ENCODE results near the gene RPA1.

DNA sequence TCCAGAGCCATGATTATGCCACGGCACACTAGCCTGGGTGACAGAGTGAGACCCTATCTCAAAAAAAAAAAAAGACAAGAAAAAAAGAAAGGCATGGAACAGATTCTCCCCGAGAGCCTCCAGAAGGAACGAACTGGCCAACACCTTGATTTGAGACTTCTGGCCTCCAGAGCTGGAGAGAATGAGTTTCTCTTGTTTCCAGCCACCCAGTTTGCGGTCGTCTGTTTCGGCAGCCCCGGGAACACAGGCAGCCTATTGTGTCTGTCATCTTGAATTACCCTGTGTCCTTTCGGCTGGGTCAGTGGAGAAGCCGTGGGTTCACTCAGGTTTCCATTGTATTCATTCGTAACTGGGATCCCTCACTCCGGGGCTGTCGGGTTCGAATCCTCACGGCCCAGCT, 83.9 kb downstream of the RPA1 start:
- TF ChIP-seq JUND (IDR thresholded peaks at IDR 0.05) (no peak), SP1 (IDR thresholded peaks at IDR 0.05) (no peak), RXRA (IDR thresholded peaks at IDR 0.05) (no peak), GABPA (IDR thresholded peaks at IDR 0.05 in 1 of 2, conservative IDR thresholded peaks at IDR 0.05 in 1 of 2) (no peak), RAD21 (IDR thresholded peaks at IDR 0.05) (no peak), EGR1 (IDR thresholded peaks at IDR 0.05; ENCODE audit: low read depth in 2 of 2) (no peak), TAF1 (conservative IDR thresholded peaks at IDR 0.05) (no peak)
- TF ChIP-seq, protein P1, sequence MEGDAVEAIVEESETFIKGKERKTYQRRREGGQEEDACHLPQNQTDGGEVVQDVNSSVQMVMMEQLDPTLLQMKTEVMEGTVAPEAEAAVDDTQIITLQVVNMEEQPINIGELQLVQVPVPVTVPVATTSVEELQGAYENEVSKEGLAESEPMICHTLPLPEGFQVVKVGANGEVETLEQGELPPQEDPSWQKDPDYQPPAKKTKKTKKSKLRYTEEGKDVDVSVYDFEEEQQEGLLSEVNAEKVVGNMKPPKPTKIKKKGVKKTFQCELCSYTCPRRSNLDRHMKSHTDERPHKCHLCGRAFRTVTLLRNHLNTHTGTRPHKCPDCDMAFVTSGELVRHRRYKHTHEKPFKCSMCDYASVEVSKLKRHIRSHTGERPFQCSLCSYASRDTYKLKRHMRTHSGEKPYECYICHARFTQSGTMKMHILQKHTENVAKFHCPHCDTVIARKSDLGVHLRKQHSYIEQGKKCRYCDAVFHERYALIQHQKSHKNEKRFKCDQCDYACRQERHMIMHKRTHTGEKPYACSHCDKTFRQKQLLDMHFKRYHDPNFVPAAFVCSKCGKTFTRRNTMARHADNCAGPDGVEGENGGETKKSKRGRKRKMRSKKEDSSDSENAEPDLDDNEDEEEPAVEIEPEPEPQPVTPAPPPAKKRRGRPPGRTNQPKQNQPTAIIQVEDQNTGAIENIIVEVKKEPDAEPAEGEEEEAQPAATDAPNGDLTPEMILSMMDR (IDR thresholded peaks at IDR 0.05; ENCODE audit: low read depth, low read length, missing input control), result no peak
- TF ChIP-seq, protein P2, sequence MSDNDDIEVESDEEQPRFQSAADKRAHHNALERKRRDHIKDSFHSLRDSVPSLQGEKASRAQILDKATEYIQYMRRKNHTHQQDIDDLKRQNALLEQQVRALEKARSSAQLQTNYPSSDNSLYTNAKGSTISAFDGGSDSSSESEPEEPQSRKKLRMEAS (IDR thresholded peaks at IDR 0.05), result no peak
- TF ChIP-seq, protein P3, sequence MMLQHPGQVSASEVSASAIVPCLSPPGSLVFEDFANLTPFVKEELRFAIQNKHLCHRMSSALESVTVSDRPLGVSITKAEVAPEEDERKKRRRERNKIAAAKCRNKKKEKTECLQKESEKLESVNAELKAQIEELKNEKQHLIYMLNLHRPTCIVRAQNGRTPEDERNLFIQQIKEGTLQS (IDR thresholded peaks at IDR 0.05), result no peak
- TF ChIP-seq, protein P4, sequence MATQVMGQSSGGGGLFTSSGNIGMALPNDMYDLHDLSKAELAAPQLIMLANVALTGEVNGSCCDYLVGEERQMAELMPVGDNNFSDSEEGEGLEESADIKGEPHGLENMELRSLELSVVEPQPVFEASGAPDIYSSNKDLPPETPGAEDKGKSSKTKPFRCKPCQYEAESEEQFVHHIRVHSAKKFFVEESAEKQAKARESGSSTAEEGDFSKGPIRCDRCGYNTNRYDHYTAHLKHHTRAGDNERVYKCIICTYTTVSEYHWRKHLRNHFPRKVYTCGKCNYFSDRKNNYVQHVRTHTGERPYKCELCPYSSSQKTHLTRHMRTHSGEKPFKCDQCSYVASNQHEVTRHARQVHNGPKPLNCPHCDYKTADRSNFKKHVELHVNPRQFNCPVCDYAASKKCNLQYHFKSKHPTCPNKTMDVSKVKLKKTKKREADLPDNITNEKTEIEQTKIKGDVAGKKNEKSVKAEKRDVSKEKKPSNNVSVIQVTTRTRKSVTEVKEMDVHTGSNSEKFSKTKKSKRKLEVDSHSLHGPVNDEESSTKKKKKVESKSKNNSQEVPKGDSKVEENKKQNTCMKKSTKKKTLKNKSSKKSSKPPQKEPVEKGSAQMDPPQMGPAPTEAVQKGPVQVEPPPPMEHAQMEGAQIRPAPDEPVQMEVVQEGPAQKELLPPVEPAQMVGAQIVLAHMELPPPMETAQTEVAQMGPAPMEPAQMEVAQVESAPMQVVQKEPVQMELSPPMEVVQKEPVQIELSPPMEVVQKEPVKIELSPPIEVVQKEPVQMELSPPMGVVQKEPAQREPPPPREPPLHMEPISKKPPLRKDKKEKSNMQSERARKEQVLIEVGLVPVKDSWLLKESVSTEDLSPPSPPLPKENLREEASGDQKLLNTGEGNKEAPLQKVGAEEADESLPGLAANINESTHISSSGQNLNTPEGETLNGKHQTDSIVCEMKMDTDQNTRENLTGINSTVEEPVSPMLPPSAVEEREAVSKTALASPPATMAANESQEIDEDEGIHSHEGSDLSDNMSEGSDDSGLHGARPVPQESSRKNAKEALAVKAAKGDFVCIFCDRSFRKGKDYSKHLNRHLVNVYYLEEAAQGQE (IDR thresholded peaks at IDR 0.05), result no peak
- TF ChIP-seq, protein P5, sequence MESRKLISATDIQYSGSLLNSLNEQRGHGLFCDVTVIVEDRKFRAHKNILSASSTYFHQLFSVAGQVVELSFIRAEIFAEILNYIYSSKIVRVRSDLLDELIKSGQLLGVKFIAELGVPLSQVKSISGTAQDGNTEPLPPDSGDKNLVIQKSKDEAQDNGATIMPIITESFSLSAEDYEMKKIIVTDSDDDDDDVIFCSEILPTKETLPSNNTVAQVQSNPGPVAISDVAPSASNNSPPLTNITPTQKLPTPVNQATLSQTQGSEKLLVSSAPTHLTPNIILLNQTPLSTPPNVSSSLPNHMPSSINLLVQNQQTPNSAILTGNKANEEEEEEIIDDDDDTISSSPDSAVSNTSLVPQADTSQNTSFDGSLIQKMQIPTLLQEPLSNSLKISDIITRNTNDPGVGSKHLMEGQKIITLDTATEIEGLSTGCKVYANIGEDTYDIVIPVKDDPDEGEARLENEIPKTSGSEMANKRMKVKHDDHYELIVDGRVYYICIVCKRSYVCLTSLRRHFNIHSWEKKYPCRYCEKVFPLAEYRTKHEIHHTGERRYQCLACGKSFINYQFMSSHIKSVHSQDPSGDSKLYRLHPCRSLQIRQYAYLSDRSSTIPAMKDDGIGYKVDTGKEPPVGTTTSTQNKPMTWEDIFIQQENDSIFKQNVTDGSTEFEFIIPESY (IDR thresholded peaks at IDR 0.05), result no peak
